GM18858 (cell line): ENCODE measurements around the gene CIB4.

ENCODE experiments used
- ATAC-seq: cut with Tn5 transposase; IDR thresholded peaks from one replicate; pipeline ENCODE4 v1.9.1; 2021; ENCODE audit not compliant: unreplicated experiment

CIB4 gene

DNA sequence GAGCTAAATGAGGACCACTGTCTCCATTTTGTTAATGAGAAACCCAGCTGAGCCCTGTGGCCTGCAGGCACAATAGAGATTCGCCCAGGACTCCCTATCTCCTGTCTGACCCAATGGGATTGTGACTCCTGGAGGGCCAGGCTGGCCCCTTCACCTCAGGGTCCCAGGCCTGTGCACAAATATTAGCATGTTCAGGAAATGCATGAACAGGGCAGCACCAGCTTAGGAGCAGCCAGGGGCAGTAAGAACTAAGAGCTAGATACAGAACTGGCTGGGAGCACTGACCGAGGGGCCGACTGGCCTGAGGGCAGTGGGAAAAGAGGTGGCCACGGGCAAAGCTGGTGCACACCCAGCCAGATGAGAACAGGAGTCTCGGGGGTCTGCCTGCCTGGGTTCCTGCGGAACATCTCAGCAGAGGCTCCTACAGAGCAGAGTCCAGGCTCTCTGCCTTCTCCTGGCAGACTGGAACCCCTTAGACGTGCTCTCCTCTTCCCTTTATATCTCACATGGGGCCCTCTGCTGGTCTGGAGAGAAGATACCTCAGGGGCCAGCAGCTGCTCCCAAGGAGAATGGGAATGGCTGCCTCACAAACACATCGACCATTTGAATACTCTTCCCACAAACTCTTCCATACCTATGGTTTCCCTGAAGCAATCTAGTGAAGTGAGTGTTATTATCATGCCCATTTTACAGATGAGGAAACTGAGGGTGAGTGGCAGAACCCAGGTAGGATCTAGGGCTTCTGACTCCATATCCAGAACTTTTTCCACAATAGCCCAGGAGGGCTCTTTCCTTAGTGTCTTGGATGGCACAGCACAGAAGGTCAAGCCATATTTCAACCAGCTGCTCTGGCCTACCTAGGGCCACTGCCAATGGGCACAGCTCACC lies 85.7 kb downstream of the CIB4 start:
- no peak for ATAC-seq

DNA sequence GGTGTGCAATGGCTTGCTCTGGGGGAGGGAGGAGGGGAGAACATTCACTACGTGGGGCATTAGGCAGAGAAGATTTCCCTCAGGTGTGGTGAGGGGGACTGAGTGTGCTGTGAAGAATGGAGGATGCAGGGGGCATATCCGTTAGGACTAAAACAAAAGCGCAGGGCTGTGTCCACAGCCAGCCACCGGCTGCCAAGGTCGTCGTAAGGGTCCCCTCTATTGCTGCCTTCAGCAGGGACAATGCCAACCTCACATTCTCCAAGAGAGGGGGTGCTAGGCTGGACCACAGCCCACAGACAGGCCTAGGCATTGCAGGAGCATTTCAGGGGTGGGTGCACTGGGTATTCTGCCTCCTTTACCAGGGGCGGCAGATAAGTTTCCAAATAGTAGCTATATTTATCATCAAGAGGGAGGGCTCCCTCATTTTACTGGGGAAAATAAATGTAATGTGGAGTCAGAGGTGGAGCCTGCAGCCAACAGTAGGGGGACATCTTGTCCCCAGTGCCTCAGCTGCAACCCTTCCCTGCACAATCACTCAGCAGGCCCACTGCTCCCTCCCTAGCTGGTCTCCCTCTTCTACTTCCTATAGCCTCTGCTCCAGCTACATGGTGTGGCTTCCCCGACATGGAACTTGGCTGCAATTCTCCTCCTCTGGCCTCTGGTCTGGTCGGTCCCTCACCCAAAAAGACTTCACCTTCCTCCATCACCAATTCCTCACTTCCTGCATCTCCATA lies 88.4 kb downstream of the CIB4 start:
- no peak for ATAC-seq

DNA sequence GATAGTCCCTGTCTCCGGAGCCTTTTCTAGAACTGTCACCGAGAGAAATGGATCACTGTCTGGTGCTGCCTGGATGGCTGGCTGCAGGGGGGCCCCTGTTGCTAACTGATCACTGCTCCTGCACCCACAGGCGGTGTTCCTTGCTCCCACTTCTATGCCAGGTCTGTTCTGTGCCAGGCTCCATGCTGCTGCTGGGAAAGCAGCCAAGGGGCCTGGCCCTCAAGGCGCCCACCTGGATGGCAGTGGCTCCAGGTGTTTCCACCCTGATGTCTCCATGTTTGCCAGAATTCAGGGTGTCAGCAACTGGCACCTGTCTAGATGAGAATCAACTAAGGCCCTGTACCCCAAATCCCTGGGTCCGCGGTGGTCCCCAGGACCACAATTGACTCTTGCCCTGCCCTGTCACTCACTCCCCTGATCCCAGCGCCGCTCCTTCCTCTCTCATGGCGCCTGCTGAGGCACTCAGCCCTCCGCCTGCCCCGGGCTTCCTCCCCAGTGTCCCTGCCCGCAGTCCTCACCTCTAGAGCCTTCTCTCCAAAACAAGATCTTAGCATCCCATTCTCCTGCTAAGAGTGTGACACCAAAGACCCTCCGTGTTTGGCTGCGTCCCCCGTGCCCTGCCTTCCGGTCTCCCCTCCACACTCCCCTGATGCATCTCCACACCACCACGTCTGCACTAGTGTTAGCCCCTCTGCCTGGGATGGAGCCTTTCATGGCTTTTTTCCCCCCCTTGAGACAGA lies 90.7 kb downstream of the CIB4 start:
- no peak for ATAC-seq

DNA sequence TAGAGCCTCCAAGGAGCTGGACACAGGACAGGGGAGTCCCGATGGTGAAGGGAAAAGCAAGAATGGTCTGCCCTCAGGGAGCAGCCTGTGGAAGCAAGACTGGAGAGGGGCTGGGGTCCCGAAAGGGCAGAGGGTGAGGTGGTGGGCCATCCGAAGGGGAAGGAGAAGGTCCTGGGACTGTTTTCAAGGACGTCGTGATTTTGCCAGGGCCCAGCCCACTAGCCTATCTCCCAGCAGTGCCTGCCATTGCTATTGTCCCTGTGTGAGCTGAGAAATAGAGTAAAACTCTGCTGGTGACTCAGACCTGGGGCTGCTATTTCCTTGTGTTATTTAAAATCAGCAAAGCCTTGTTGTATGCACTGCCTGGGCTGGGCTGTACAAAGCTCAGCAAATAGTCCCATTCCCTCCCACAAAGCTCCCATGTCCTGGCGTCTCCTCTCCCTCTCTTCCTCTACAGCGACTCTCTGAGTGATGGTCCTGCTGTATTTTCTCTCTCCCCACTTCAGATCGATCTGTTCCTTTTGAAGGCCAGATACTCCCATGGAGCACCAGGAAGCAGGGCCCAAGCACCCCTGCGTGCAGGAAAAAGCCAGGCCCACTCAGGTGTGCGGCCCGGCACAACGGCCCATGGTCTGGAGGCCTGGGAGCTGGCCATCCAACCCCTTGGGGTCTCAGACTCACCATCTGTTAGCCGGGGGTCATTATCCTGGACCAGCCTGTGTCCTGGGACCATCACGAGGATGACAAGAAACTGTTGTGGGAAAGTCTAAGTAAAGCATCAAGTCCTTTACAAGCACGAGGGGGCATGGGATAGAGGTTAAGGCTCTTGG lies 98.3 kb downstream of the CIB4 start:
- no peak for ATAC-seq

DNA sequence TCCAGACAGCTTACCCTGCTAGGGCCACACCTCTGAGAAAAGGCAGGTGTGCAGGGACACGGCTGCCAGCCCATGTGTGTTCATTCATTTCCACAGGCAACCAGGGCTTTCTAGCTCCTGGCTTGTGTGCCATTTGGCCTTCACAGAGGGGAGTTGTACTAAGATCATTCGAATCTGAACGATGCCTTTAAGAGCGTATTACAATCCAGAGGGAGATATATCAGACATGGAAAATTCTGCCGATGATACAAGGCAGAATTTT lies 99.0 kb downstream of the CIB4 start:
- ATAC-seq: no peak

DNA sequence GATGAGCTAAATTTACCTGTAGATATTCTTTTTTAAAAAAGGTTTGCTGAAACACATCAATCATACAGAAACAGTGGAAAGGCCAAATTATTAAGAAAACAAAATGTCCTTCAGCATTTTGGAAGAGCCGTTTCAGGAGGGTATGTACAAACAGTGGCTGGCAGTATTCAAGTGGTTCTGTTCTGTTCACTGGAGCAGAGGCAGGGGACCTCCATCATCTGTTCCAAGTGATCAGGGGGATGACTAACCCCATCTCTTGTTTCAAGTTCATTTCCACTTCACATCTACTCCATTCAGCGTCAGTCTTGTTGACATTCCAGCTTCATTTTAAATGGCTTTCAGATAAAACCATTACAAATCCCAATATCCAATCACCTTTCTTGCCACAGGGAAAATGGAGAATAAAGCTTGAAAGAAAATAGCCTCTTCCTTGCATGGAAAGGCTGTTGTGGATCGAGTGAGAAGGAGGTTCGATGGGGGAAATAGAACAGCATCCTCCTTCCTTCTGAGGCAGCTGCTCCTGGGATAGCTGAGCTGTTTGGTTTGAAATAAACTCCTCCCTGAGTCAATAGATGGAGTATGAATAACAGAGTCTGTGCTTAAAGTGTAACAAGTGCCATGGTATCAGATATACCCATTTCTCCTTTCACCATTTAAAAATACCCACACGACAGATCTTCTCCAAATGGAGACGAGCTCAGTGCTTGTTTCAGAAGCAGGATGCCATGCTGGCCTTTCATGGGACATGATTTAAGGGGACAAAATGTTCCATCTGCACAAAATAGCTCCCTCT lies 99.6 kb downstream of the CIB4 start:
- no peak for ATAC-seq

DNA sequence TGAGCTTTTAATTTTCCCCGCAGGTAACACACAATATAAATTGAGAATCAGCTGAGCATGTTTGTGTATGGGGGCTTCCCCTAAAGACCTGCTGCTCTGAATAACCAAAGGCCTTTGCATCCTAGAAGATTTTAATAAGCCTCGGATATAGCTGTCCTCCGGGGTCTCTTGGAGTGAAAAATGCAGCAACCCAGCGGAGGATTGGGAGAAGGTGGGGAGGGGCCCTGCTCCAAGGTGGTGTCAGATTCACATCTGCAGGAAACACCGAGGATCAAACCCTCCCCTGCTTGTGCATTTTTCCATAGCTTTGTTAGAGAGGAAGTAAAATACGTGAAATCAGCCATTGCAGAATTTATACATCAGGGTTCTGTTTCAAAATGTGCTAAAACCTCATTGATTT lies 100.2 kb downstream of the CIB4 start:
- ATAC-seq: no peak

DNA sequence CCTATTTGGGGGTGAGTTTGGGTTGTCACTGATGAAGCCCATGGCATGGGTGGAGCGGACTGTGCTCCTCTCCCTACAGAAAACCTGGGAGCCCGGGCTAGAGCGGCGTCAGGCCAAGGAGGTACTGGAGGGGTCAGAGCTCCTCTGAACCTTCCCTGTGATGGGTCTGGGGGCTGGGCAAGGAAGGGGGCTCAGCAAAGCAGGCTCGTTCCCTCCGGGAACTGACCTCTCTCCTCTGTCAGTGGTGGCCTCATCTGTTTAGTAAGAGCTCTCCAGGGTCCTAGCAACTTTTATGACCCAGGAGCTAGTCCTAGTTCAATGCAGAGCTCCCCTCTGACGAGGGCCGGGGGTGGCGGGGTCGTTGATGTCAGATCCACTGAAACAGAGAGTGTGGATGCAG lies 100.9 kb downstream of the CIB4 start:
- no peak for ATAC-seq

DNA sequence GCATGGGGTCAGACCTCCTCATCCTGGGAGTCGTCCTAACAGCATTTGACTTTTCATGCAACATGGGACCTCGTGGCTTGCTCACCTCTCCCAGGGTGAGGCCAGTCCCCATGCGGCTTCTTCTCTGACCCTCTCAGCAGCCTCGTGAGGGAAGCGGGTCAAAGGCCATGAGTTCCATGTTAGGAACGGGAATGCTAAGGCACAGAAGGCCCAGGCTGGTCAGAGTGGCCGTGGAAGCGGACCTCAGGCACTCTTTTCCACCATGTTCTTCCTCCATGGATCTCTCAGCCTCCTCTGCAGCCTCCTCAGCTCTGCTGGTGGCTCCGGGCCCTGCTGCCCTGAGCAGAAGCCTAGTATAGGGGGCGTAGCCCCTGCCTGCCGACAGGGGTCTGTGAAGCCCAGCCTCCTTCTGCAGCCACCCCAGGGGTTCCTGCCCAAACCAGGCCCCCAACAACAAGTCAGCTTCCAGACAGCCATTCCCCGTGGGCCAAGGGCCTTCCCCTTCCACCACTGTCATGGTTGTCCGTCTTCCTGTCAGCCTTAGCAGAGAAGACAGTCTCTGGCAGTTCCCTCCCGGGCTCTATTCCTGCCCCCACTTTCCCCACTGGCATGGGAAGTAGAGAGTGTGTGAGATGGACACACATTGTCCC lies 103.2 kb downstream of the CIB4 start:
- ATAC-seq: no peak

DNA sequence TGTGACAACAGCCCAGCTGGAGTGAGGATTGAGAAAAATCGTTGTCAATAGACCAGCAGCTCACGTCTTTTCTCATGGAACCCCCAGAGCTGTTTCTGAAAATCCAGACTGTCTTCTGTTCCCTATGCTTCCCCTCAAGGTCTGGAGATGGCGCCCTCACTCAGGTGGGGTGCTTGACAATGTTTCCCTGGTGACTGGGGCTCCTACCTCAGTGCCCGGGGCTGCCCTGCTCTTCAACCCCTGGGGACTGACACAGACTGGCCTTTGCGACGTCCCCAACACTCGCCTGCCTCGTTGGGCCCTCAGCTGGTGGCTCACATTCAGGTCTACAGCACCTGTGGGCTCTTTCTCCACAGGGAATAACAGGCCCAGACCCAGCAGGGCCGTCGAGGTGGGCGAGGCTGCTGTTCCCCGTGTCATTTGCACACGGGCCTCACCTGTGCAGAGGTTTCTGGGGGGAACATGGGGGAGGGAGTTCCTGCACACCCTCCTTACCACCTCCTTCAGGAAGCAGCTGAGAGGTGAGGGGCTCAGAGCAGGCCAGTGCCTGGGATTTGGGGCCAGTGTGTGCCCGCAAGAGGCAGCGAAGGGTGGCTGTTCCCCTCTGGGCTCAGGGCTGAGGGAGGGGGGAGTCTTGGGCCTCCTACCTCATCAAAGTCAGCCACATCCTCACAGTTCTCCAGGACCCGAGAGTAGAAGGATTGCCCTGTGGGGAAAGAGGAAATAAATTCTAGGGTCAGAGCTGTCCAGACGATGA lies 103.9 kb downstream of the CIB4 start:
- ATAC-seq: no peak

DNA sequence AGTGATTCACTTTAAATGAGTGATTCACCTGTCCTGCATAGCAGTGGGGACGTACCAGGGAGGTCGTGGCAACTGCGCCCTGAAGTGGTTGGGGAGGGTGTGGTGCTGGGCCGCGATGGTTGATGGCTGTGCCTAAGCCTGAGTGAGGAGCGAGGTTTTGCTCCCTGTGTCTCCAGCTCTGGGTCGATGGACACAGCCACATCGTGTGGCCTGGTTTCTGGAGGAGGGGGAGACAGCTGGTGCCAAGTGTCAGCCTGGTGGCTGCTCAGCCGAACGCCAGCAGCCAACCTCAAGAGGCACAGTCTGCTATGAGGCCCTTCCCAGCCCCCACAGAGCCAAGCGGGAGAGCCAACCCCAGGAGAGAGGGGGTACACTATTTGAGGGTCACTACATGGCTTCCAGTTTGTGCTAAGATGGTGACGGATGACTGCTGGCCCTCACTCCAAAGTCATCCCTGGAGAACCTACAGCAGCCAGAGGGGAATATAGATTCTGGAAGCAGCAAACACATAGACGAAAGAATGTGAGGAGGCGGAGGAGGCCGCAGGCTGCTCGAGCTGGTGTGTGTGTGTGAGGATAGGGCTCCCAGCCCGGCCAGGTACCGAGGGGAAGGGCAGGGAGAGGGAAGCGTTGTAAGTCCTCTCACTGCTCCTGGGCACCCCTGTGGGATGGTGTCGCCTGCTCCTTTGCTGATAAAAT lies 104.6 kb downstream of the CIB4 start:
- ATAC-seq: no peak

DNA sequence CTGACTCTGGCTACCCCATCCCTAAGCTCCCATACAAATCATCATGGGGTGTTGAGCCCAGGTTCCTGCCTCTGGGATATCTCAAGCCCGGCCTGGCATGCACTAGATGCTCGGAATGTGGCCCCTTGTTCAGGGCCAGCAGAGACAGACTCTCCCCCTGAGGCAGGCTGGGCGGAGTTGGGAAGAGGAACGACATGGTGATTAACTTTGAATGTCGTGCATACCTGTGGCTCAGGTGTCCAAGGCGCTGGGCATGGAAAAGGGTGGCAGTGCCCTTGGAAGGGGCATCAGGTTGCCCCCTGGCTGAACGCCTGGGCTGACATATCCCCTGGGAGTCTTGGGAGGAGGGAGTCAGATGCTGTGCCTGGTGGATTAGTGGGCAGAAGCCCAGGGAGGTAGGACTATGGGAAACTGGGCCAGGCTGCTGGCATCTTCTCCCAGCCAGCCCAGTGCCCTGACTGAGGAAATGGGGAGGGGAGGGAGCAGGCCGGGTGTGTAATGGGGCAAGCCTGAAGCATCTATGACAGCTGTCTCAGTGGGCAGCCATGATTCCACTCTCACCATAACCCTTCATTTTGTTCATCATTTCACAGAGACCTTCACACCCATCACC lies 105.4 kb downstream of the CIB4 start:
- no peak for ATAC-seq

DNA sequence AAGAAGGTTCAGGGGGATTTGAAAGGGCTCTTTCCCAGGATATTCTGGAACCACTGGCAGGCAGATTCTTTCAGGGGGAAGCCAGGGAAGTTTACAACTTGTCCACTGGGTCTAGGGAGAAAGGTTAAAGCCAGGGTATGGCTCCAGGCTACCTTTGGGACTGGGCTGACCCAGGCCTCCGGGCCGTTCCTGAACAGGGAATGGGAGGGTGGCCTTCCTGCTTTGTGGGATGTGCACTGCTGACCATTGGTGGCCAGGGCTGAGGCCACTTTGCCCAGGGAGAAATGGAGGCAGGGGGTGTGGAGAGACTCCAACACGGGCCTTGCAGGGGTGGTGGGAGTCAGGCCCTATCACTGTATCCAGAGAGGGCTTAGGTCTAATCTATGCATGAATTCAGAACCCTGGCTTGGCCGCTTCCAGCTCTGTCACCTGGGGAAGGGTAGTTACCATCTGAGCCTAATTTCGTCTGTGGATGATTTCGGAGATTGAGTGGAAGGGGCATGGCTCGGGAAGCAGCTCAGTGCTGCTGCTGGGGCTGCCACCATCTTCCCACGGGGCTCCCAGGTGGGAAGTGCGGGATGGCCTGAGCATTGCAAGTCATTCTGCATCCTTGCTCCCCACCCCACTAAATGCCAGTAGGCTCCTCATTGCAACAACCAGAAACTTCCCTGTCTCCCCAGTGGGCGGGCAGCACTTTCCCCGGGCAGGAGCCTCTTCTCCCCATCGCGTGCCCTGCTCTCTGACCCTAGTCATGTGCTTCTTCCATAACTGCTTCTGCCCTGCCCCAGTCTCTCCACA lies 106.1 kb downstream of the CIB4 start:
- ATAC-seq: no peak

DNA sequence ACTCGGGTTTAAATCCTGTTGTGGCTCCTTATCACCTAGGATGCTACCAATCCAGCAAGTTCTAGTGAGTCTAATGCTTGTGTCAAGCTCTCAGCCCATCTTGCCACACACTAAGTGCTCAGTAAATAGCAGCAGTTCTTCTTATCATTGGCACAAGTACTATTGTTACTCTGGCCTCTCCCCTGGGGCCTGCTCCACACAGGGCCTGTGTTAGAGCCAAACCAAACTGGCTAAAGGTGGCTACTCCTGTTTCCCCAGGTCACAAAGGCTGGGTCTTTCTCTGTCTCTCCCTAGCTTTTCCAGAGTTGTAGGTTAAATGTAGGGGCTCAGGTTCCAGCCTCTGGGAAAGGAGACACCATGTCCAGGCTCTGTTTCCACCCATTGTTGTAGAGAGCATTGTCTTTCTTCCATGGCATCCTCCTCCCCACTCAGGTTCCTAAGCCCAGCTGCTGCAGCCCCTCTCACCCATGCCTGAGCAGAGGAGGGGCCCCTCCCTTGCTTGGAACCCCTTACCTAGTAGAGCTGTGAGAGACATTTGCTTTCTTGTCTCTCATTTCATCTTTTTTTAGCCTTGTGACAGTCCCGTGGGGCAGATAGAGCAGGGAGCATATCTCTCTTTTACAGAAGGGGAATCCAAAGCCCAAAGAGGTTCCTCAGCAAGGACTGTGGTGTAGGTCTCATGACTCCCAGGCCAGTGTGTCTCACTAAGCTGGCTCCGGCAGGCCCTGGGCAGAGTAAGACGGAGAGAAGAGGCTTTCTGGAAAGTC lies 106.9 kb downstream of the CIB4 start:
- ATAC-seq: no peak

DNA sequence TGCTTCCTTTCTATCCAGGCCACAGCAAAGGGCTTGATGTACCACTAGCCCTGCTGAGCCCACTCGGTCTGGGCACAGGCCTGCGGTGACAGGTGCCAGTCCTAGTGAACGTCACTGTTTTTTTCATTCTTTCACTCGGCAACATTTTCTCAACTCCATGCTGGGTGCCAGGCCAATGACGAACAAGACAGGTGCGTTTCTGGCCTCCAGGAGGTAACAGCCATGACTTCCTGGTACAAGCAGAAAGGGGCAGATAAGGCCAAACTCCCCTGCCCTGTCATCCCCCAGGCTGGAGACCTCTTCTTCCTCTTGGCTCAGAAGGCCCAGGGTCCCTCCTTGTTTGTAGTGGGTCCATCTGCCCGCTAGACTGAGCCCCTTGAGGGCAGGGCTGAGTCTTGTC lies 107.5 kb downstream of the CIB4 start:
- ATAC-seq: no peak
